Measurements from ENCODE around the gene TSGA10IP. TPM values are rescaled to one million over a fixed set of nuclear protein-coding genes. Genes with fewer than 3 reads are reported as not detected.

The TSGA10IP gene
- total RNA-seq (under 1 TPM; 0.34 TPM), polyA plus RNA-seq (under 1 TPM; 0.07 to 0.20 TPM)
- long read RNA-seq, donor 1, result 0 reads
- long read RNA-seq, donor 2, result 0 reads
- long read RNA-seq, donor 3, result 0 reads
- long read RNA-seq, donor 4, result 0 reads
- long read RNA-seq, donor 5, result 0 reads

- no peaks in the 10 kb centered on the region for H3K36me3 ChIP-seq (ENCODE audit: control insufficient read depth in 4 of 4, insufficient read depth in 4 of 4, low read length in 4 of 4)
- ATAC-seq (ENCODE audit: insufficient read depth, low FRiP score) (no peak), DNase-seq (no peak)
- no peaks in the 10 kb centered on the region for H3K4me1 ChIP-seq (ENCODE audit: control insufficient read depth in 5 of 5, insufficient read depth in 5 of 5, low read length in 5 of 5)
- no peak for TF ChIP-seq CTCF (IDR thresholded peaks at IDR 0.05; ENCODE audit: control extremely low read depth, extremely low read depth)
- no peak within 1 kb of the TSS for H3K4me3 ChIP-seq
- H3K27ac ChIP-seq (ENCODE audit: low read depth in 1 of 2, low read length in 1 of 2), result no peak within 1 kb of the TSS
- WGBS, 2 donors, result 66 to 86% methylated on average over 13 of the region's 13 CpGs
- H3K9ac ChIP-seq (ENCODE audit: insufficient read depth in 1 of 2, low read length in 2 of 2), result no peak within 1 kb of the TSS
- peaks cover 0 to 5% (median 0%) of the 10 kb centered on the region in 3 donors for H3K27me3 ChIP-seq (ENCODE audit: control insufficient read depth in 3 of 3, insufficient read depth in 3 of 3, low read length in 2 of 3)
- H3K9me3 ChIP-seq (ENCODE audit: control insufficient read depth in 4 of 4, insufficient read depth in 3 of 4, low read length in 3 of 4), result no peaks in the 10 kb centered on the region
Observed at GRCh38 chr11:65945430-65945911, at the start of gene TSGA10IP. Gene TSGA10IP, plus strand, starts transcription at chr11:65945480. Its CDS starts 196 bp downstream, at chr11:65945676.

- H3K9ac ChIP-seq (ENCODE audit: insufficient read depth in 1 of 2, low read length in 2 of 2), result no peak overlapping the region
- H3K27me3 ChIP-seq (ENCODE audit: control insufficient read depth in 3 of 3, insufficient read depth in 3 of 3, low read length in 2 of 3), result peaks cover 0 to 34% (median 23%) of the 10 kb centered on the region in 3 donors
- peaks cover 0 to 29% (median 5%) of the 10 kb centered on the region in 5 donors for H3K4me1 ChIP-seq (ENCODE audit: control insufficient read depth in 5 of 5, insufficient read depth in 5 of 5, low read length in 5 of 5)
- no peak for TF ChIP-seq CTCF (IDR thresholded peaks at IDR 0.05; ENCODE audit: control extremely low read depth, extremely low read depth)
- no peak for ATAC-seq (ENCODE audit: insufficient read depth, low FRiP score)
- 93 to 94% methylated on average over 5 of the region's 5 CpGs for WGBS, 2 donors
- no peak for DNase-seq
- H3K4me3 ChIP-seq, result no peak overlapping the region
- no peak overlapping the region for H3K27ac ChIP-seq (ENCODE audit: low read depth in 1 of 2, low read length in 1 of 2)
- no peaks in the 10 kb centered on the region for H3K36me3 ChIP-seq (ENCODE audit: control insufficient read depth in 4 of 4, insufficient read depth in 4 of 4, low read length in 4 of 4)
- H3K9me3 ChIP-seq (ENCODE audit: control insufficient read depth in 4 of 4, insufficient read depth in 3 of 4, low read length in 3 of 4), result no peaks in the 10 kb centered on the region
Observed at GRCh38 chr11:65895482-65895981, 49.7 kb upstream of the TSGA10IP start.

GRCh38 chr11:65896034-65896999 is 49.0 kb upstream of the TSGA10IP start:
- TF ChIP-seq CTCF (IDR thresholded peaks at IDR 0.05; ENCODE audit: control extremely low read depth, extremely low read depth), result no peak
- H3K9ac ChIP-seq (ENCODE audit: insufficient read depth in 1 of 2, low read length in 2 of 2), result no peak overlapping the region

More at GRCh38 chr11:65896034-65896999, 49.0 kb upstream of the TSGA10IP start:
- ATAC-seq (ENCODE audit: insufficient read depth, low FRiP score) (no peak), DNase-seq (no peak)
- WGBS, 2 donors, result 94% methylated on average over 14 of the region's 14 CpGs
- Histone ChIP-seq H3K9me3 (ENCODE audit: control insufficient read depth in 4 of 4, insufficient read depth in 3 of 4, low read length in 3 of 4) (no peaks in the 10 kb centered on the region), H3K27ac (ENCODE audit: low read depth in 1 of 2, low read length in 1 of 2) (no peak overlapping the region), H3K4me3 (no peak overlapping the region), H3K4me1 (ENCODE audit: control insufficient read depth in 5 of 5, insufficient read depth in 5 of 5, low read length in 5 of 5) (peaks cover 0 to 23% (median 5%) of the 10 kb centered on the region in 5 donors), H3K36me3 (ENCODE audit: control insufficient read depth in 4 of 4, insufficient read depth in 4 of 4, low read length in 4 of 4) (no peaks in the 10 kb centered on the region), H3K27me3 (ENCODE audit: control insufficient read depth in 3 of 3, insufficient read depth in 3 of 3, low read length in 2 of 3) (peaks cover 0 to 42% (median 30%) of the 10 kb centered on the region in 3 donors)

Measured in lung (tissue), 16 donors.